ENCODE results near the gene SH3RF1.

Gene SH3RF1

GRCh38 chr4:169251291-169252235 is 19.2 kb downstream of the SH3RF1 start:
- DNase-seq (ENCODE audit: low read depth) = no peak

- DNase-seq (ENCODE audit: low read depth) = no peak
Observed at GRCh38 chr4:169250796-169251195, 20.0 kb downstream of the SH3RF1 start.

- DNase-seq (ENCODE audit: low read depth) = no peak
Observed at GRCh38 chr4:169249999-169250398, 20.8 kb downstream of the SH3RF1 start.

GRCh38 chr4:169249214-169249973 is 21.4 kb downstream of the SH3RF1 start:
- no peak for DNase-seq (ENCODE audit: low read depth)

- DNase-seq (ENCODE audit: low read depth) = no peak
Observed at GRCh38 chr4:169248645-169249044, 22.1 kb downstream of the SH3RF1 start.

GRCh38 chr4:169246957-169247396 is 23.8 kb downstream of the SH3RF1 start:
- no peak for DNase-seq (ENCODE audit: low read depth)

GRCh38 chr4:169246279-169246678 is 24.5 kb downstream of the SH3RF1 start:
- no peak for DNase-seq (ENCODE audit: low read depth)

GRCh38 chr4:169245061-169245460 is 25.7 kb downstream of the SH3RF1 start:
- DNase-seq (ENCODE audit: low read depth) = no peak

- DNase-seq (ENCODE audit: low read depth) = no peak
Observed at GRCh38 chr4:169243825-169244609, 26.7 kb downstream of the SH3RF1 start.

GRCh38 chr4:169241464-169241863 is 29.3 kb downstream of the SH3RF1 start:
- no peak for DNase-seq (ENCODE audit: low read depth)

GRCh38 chr4:169239221-169239905 is 31.4 kb downstream of the SH3RF1 start:
- DNase-seq (ENCODE audit: low read depth) = no peak

GRCh38 chr4:169238445-169238844 is 32.3 kb downstream of the SH3RF1 start:
- DNase-seq (ENCODE audit: low read depth) = no peak

GRCh38 chr4:169236873-169237626 is 33.7 kb downstream of the SH3RF1 start:
- no peak for DNase-seq (ENCODE audit: low read depth)

- no peak for DNase-seq (ENCODE audit: low read depth)
Observed at GRCh38 chr4:169236078-169236477, 34.7 kb downstream of the SH3RF1 start.

GRCh38 chr4:169234137-169234855 is 36.5 kb downstream of the SH3RF1 start:
- DNase-seq (ENCODE audit: low read depth) = no peak

- no peak for DNase-seq (ENCODE audit: low read depth)
Observed at GRCh38 chr4:169233691-169234090, 37.1 kb downstream of the SH3RF1 start.

- no peak for DNase-seq (ENCODE audit: low read depth)
Observed at GRCh38 chr4:169231647-169232262, 39.0 kb downstream of the SH3RF1 start.

GRCh38 chr4:169229571-169230028 is 41.2 kb downstream of the SH3RF1 start:
- no peak for DNase-seq (ENCODE audit: low read depth)

- DNase-seq (ENCODE audit: low read depth) = no peak
Observed at GRCh38 chr4:169228076-169228475, 42.7 kb downstream of the SH3RF1 start.

- DNase-seq (ENCODE audit: low read depth) = no peak
Observed at GRCh38 chr4:169226565-169226964, 44.2 kb downstream of the SH3RF1 start.
